PFSK-1 (cell line): ENCODE measurements around the gene WBP1L.

ENCODE experiments used
- FOXP2 ChIP-seq: optimal IDR thresholded peaks from 2 replicates; pipeline ENCODE3; 2011; ENCODE audit warnings: borderline replicate concordance, control low read depth, inconsistent platforms; ENCODE audit not compliant: insufficient read depth; ENCODE audit errors: extremely low read length, extremely low read depth
- POLR2AphosphoS5 ChIP-seq: IDR thresholded peaks from 2 replicates; pipeline ENCODE4 v1.6.1; 2012; ENCODE audit warnings: low read depth, mild to moderate bottlenecking, control low read depth, low read length, moderate library complexity
- SIN3A ChIP-seq: IDR thresholded peaks from 2 replicates; pipeline ENCODE4 v1.6.1; 2012; ENCODE audit warnings: mild to moderate bottlenecking, low read length, moderate library complexity, borderline replicate concordance; ENCODE audit not compliant: insufficient read depth
- TAF1 ChIP-seq: IDR thresholded peaks from 2 replicates; pipeline ENCODE4 v1.6.1; 2012; ENCODE audit warnings: low read length, control low read depth, borderline replicate concordance; ENCODE audit not compliant: insufficient read depth
- TF ChIP-seq, protein P1 (sequence below), 2 experiments: IDR thresholded peaks; 2 replicates each; pipeline versions ENCODE4 v1.6.1 to v1.8.0; 2011 to 2012; ENCODE audit warnings: low read depth in 2 of 2, low read length in 2 of 2, control low read depth in 1 of 2, inconsistent platforms in 1 of 2, mild to moderate bottlenecking in 1 of 2, moderate library complexity in 1 of 2; ENCODE audit not compliant: insufficient read depth in 1 of 2

DNA sequence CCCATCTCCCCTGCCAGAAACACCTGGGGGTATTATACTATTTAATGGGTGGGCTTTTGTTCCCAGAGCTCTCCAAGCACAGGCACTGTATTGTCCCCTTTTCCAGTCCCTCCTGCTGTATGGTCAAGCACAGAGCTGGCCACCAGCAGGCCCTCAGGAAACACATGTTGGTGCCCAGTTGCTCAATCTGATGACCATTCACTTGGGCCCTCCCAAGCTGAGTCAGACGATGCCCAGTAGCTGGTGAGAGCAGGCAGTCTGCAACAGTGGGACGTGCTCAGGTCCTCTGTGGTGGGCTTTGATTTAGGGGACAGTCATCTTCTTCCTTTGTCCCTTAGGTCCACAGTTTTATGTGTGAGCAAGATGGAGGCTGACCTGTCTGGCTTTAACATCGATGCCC is 17.5 kb upstream of the WBP1L start:
- TF ChIP-seq POLR2AphosphoS5 (no peak), TAF1 (no peak), SIN3A (no peak), FOXP2 (no peak)
- TF ChIP-seq, protein P1, sequence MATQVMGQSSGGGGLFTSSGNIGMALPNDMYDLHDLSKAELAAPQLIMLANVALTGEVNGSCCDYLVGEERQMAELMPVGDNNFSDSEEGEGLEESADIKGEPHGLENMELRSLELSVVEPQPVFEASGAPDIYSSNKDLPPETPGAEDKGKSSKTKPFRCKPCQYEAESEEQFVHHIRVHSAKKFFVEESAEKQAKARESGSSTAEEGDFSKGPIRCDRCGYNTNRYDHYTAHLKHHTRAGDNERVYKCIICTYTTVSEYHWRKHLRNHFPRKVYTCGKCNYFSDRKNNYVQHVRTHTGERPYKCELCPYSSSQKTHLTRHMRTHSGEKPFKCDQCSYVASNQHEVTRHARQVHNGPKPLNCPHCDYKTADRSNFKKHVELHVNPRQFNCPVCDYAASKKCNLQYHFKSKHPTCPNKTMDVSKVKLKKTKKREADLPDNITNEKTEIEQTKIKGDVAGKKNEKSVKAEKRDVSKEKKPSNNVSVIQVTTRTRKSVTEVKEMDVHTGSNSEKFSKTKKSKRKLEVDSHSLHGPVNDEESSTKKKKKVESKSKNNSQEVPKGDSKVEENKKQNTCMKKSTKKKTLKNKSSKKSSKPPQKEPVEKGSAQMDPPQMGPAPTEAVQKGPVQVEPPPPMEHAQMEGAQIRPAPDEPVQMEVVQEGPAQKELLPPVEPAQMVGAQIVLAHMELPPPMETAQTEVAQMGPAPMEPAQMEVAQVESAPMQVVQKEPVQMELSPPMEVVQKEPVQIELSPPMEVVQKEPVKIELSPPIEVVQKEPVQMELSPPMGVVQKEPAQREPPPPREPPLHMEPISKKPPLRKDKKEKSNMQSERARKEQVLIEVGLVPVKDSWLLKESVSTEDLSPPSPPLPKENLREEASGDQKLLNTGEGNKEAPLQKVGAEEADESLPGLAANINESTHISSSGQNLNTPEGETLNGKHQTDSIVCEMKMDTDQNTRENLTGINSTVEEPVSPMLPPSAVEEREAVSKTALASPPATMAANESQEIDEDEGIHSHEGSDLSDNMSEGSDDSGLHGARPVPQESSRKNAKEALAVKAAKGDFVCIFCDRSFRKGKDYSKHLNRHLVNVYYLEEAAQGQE (IDR thresholded peaks at IDR 0.05; ENCODE audit: insufficient read depth in 1 of 2, low read depth in 2 of 2, low read length in 2 of 2): no peak
